HCT116 (cell line): ENCODE data around the gene TNFRSF14. TPM values are rescaled to one million over a fixed set of nuclear protein-coding genes. Genes with fewer than 3 reads are reported as not detected.

Experiments
- ATAC-seq: fragments of 200-7000 bp; cut with Tn5 transposase; 2 replicates; pipeline ENCODE4 v1.9.1; 2020; ENCODE audit warnings: mild to moderate bottlenecking, moderate library complexity
- BruUV-seq: library from RNA; stranded (reverse); fragments of 400-500 nt; replicated peaks from 2 replicates; lab custom pipeline; 2021; lab: Mats Ljungman, UMichigan
- CTCF ChIA-PET: fragments of 300-600 bp; sonication (Branson Sonifier 250); formaldehyde crosslinking; loops from one replicate; lab custom pipeline; 2021; ENCODE audit warnings: antibody characterized with exemption; lab: Charles Lee
- POLR2A ChIA-PET: fragments of 300-600, 350-600 bp; sonication (Branson Sonifier 250); formaldehyde crosslinking; loops from one replicate; lab custom pipeline; 2021; ENCODE audit warnings: antibody characterized with exemption; lab: Charles Lee
- RAD21 ChIA-PET, 2 experiments: fragments of 300-600 bp; sonication (Branson Sonifier 250); formaldehyde crosslinking; loops; one replicate each; lab custom pipeline; 2023; ENCODE audit warnings: low total read pairs in 2 of 2; ENCODE audit not compliant: uncharacterized antibody in 2 of 2, unreplicated experiment in 2 of 2, low non-redundant PET in 1 of 2; lab: Charles Lee
- DNase-seq: peaks from one replicate; pipeline ENCODE4 v3.0.0-alpha.2; 2010; ENCODE audit warnings: low read depth, low spot score
- H2AFZ ChIP-seq: fragments of 200-600 bp; shearing (Covaris generic), sonication (generic); 2 replicates; pipeline ENCODE4 v1.6.1; 2017; ENCODE audit warnings: low read depth, mixed run types, mixed read lengths, antibody characterized with exemption, low read length; ENCODE audit not compliant: poor library complexity, severe bottlenecking
- H3K27ac ChIP-seq: 2 replicates; pipeline ENCODE4 v1.5.1; 2012; ENCODE audit warnings: low read depth, low read length
- H3K27me3 ChIP-seq: fragments of 200-600 bp; sonication (generic); 2 replicates; pipeline ENCODE4 v1.6.1; 2016; ENCODE audit warnings: mixed run types, low read length, mixed read lengths; ENCODE audit not compliant: insufficient read depth
- H3K36me3 ChIP-seq, 2 experiments: fragments of 200-500 bp in 1 of 2; fragments of 200-600 bp in 1 of 2; sonication (Bioruptor generic) in 1 of 2; sonication (generic) in 1 of 2; 2 replicates each; pipeline versions ENCODE4 v1.5.1 to v1.6.1; 2014 to 2016; ENCODE audit warnings: low read length in 2 of 2, inconsistent platforms in 1 of 2, mixed read lengths in 1 of 2, mixed run types in 1 of 2; ENCODE audit not compliant: insufficient read depth in 2 of 2, control insufficient read depth in 1 of 2
- H3K4me1 ChIP-seq, 2 experiments: fragments of 200-600 bp in 1 of 2; sonication (generic) in 1 of 2; 2 replicates each; pipeline versions ENCODE4 v1.5.1 to v1.6.1; 2012 to 2017; ENCODE audit warnings: low read length in 2 of 2, inconsistent platforms in 1 of 2, mild to moderate bottlenecking in 1 of 2, mixed read lengths in 1 of 2, mixed run types in 1 of 2, moderate library complexity in 1 of 2; ENCODE audit not compliant: insufficient read depth in 2 of 2, control insufficient read depth in 1 of 2
- H3K4me2 ChIP-seq: fragments of 200-600 bp; sonication (generic); 2 replicates; pipeline ENCODE4 v1.6.1; 2017; ENCODE audit warnings: mixed run types, low read length, mixed read lengths
- H3K4me3 ChIP-seq, 2 experiments: fragments of 200-600 bp in 1 of 2; sonication (generic) in 1 of 2; replicated peaks in 1 of 2; 2 replicates each; pipeline ENCODE4 v1.5.1; 2011 to 2016; ENCODE audit warnings: low read length in 2 of 2, control low read depth in 1 of 2, low read depth in 1 of 2, mild to moderate bottlenecking in 1 of 2, mixed read lengths in 1 of 2, mixed run types in 1 of 2
- H3K79me2 ChIP-seq: fragments of 200-600 bp; sonication (generic); 2 replicates; pipeline ENCODE4 v1.6.1; 2017; ENCODE audit warnings: mild to moderate bottlenecking, mixed run types, low read length, moderate library complexity, mixed read lengths; ENCODE audit not compliant: insufficient read depth
- H3K9ac ChIP-seq: fragments of 200-600 bp; sonication (generic); 2 replicates; pipeline ENCODE4 v1.6.1; 2016; ENCODE audit warnings: low read length, mixed read lengths
- H3K9me2 ChIP-seq: fragments of 200-600 bp; sonication (generic), shearing (Covaris generic); 2 replicates; pipeline ENCODE4 v1.6.1; 2017; ENCODE audit warnings: mixed run types, mild to moderate bottlenecking, moderate library complexity; ENCODE audit not compliant: insufficient read depth
- H3K9me3 ChIP-seq, 2 experiments: fragments of 200-500 bp in 1 of 2; fragments of 200-600 bp in 1 of 2; sonication (Bioruptor generic) in 1 of 2; sonication (generic) in 1 of 2; 2 replicates each; pipeline ENCODE4 v1.6.1; 2014 to 2017; ENCODE audit warnings: low read length in 2 of 2, mixed read lengths in 2 of 2, inconsistent platforms in 1 of 2, low read depth in 1 of 2, mild to moderate bottlenecking in 1 of 2, mixed run types in 1 of 2, moderate library complexity in 1 of 2; ENCODE audit not compliant: control insufficient read depth in 1 of 2, insufficient read depth in 1 of 2
- H4K20me1 ChIP-seq: fragments of 200-600 bp; sonication (generic), shearing (Covaris generic); 2 replicates; pipeline ENCODE4 v1.6.1; 2017; ENCODE audit warnings: mixed run types, mild to moderate bottlenecking, moderate library complexity; ENCODE audit not compliant: insufficient read depth
- ATF3 ChIP-seq: IDR thresholded peaks from 2 replicates; pipeline ENCODE4 v1.6.1; 2012
- CBX3 ChIP-seq: IDR thresholded peaks from 2 replicates; pipeline ENCODE4 v1.6.1; 2012; ENCODE audit warnings: low read depth
- CEBPB ChIP-seq: IDR thresholded peaks from 2 replicates; pipeline ENCODE4 v1.6.1; 2012; ENCODE audit warnings: low read depth
- CTCF ChIP-seq, 3 experiments: fragments of 200-600 bp in 1 of 3; sonication (generic) in 1 of 3; IDR thresholded peaks in 2 of 3; conservative IDR thresholded peaks in 1 of 3; 2 replicates each; pipeline ENCODE4 v1.5.1; 2012 to 2017; ENCODE audit warnings: low read depth in 2 of 3, low read length in 2 of 3, antibody characterized with exemption in 1 of 3, borderline replicate concordance in 1 of 3, control low read depth in 1 of 3, mild to moderate bottlenecking in 1 of 3, mixed read lengths in 1 of 3, mixed run types in 1 of 3, moderate library complexity in 1 of 3; ENCODE audit not compliant: insufficient read depth in 1 of 3
- EGR1 ChIP-seq: IDR thresholded peaks from 2 replicates; pipeline ENCODE4 v1.6.1; 2012; ENCODE audit warnings: low read depth
- EZH2 ChIP-seq: fragments of 200-600 bp; sonication (generic); IDR thresholded peaks from 2 replicates; pipeline ENCODE4 v1.6.1; 2017; ENCODE audit warnings: antibody characterized with exemption, mixed run types
- MAX ChIP-seq: IDR thresholded peaks from 2 replicates; pipeline ENCODE4 v1.6.1; 2012
- POLR2A ChIP-seq: IDR thresholded peaks from 2 replicates; pipeline ENCODE4 v1.7.0; 2011; ENCODE audit warnings: borderline replicate concordance; ENCODE audit not compliant: insufficient read depth, insufficient read length; ENCODE audit errors: extremely low read depth
- POLR2AphosphoS5 ChIP-seq: IDR thresholded peaks from 2 replicates; pipeline ENCODE4 v1.6.1; 2011; ENCODE audit warnings: mild to moderate bottlenecking, low read depth, low read length, moderate library complexity
- SIN3A ChIP-seq: IDR thresholded peaks from 2 replicates; pipeline ENCODE4 v1.6.1; 2012; ENCODE audit warnings: low read depth
- SRF ChIP-seq: IDR thresholded peaks from 2 replicates; pipeline ENCODE4 v1.6.1; 2012; ENCODE audit warnings: low read depth
- TCF7L2 ChIP-seq: IDR thresholded peaks from 2 replicates; pipeline ENCODE4 v1.7.0; 2011; ENCODE audit warnings: borderline replicate concordance, inconsistent platforms; ENCODE audit not compliant: insufficient read depth, insufficient read length; ENCODE audit errors: extremely low read depth
- ZBTB33 ChIP-seq: IDR thresholded peaks from 2 replicates; pipeline ENCODE4 v1.6.1; 2011; ENCODE audit warnings: mild to moderate bottlenecking, low read length, moderate library complexity; ENCODE audit not compliant: insufficient replicate concordance; ENCODE audit errors: extremely low read depth
- ZFX ChIP-seq: fragments of 450-650 bp; IDR thresholded peaks from 2 replicates; pipeline ENCODE4 v1.6.1; 2017
- ZNF274 ChIP-seq: fragments of 200-500 bp; sonication (Bioruptor generic); IDR thresholded peaks from 2 replicates; pipeline ENCODE4 v1.6.1; 2014; ENCODE audit warnings: mild to moderate bottlenecking, low read depth, low read length, inconsistent platforms
- intact Hi-C: fragments of 100-400 bp; cut with micrococcal nuclease; formaldehyde crosslinking; loops from 2 replicates; pipeline ENCODE4 v1.10.0; 2022
- total RNA-seq: library from RNA; stranded (reverse); gene quantifications from one replicate; pipeline ENCODE4 v1.2.1, GENCODE V29; 2021; ENCODE audit not compliant: unreplicated experiment

The TNFRSF14 gene
- total RNA-seq, 1 experiment from 2014 or later = 0.66 TPM

GRCh38 chr1:2570332-2570731 is 14.2 kb downstream of the TNFRSF14 start:
- H3K4me2 ChIP-seq = no peak overlapping the region
- no peaks in the 10 kb centered on the region for H3K4me1 ChIP-seq
- BruUV-seq = no TSS peak
- DNase-seq = no peak
- no peak overlapping the region for H3K27ac ChIP-seq
- intact Hi-C loops = no loop called here
- H3K79me2 ChIP-seq = no peaks in the 10 kb centered on the region
- no peaks in the 10 kb centered on the region for H4K20me1 ChIP-seq
- TF ChIP-seq CTCF (IDR thresholded peaks at IDR 0.05 in 2 of 3, conservative IDR thresholded peaks at IDR 0.05 in 1 of 3; ENCODE audit: borderline replicate concordance in 1 of 3, insufficient read depth in 1 of 3, low read depth in 2 of 3, low read length in 2 of 3) = no peak
- TF ChIP-seq SRF = no peak
- TF ChIP-seq SIN3A = no peak
- no peak for TF ChIP-seq TCF7L2
- TF ChIP-seq ZFX = no peak
- TF ChIP-seq EZH2 = no peak
- no peak for TF ChIP-seq ATF3
- no peak for TF ChIP-seq CEBPB
- no peak for TF ChIP-seq ZBTB33
- TF ChIP-seq ZNF274 = no peak
- TF ChIP-seq EGR1 = no peak
- TF ChIP-seq CBX3 = no peak
- TF ChIP-seq MAX = no peak
- no peak for TF ChIP-seq POLR2A
- no peak for TF ChIP-seq POLR2AphosphoS5
- H3K4me3 ChIP-seq = no peak overlapping the region
- H3K27me3 ChIP-seq = no peaks in the 10 kb centered on the region
- H3K9me2 ChIP-seq = no peaks in the 10 kb centered on the region
- H3K9ac ChIP-seq = no peak overlapping the region
- ChIA-PET POLR2A (no interaction called here), CTCF (no interaction called here), RAD21 (no interaction called here)
- no peak overlapping the region for H2AFZ ChIP-seq
- no peaks in the 10 kb centered on the region for H3K36me3 ChIP-seq
- H3K9me3 ChIP-seq = no peaks in the 10 kb centered on the region; a peak in 1 of 4 replicates
- ATAC-seq = no peak
